Erythroblast (primary cell): ENCODE measurements around the gene RBM46.
A peak's percentile ranks its signal among the peaks of the same experiment; 100 is the strongest.
"Not testable (repeated sequence)": the region's sequence is repeated elsewhere in the genome, so short reads cannot be mapped to it uniquely, and the experiment has no call there.

Source experiments
- DNase-seq, 2 experiments: peaks; one replicate each; lab custom pipeline; 2025; lab: John Stamatoyannopoulos, UW
- GATA1 ChIP-seq: IDR thresholded peaks from 2 replicates; pipeline ENCODE4 v1.6.1; 2011; ENCODE audit warnings: low read depth, mild to moderate bottlenecking, control low read depth, low read length, moderate library complexity
- POLR2A ChIP-seq: IDR thresholded peaks from 2 replicates; pipeline ENCODE4 v1.6.1; 2011; ENCODE audit warnings: mild to moderate bottlenecking, low read length

RBM46 gene

DNA sequence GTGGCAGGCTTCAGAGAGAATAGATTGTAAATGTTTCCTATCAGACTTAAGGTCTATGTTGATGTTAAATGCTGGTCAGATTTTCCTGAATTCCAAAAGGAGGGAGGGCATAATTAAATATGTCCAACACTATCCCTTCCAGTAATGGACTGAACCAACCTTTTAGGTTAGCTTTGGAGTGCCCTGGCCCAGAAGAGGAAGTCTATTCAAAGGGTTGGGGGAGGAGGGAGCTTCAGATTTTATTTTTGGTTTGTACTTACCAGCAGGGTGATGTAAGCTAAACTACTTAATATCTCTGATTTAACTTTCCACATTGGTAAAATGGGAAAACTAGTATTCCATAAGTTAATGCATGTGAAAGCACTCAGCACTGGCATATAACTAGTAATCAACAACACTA is 91.1 kb downstream of the RBM46 start:
- DNase-seq, result no peak
- no peak for TF ChIP-seq GATA1
- TF ChIP-seq POLR2A, result no peak

DNA sequence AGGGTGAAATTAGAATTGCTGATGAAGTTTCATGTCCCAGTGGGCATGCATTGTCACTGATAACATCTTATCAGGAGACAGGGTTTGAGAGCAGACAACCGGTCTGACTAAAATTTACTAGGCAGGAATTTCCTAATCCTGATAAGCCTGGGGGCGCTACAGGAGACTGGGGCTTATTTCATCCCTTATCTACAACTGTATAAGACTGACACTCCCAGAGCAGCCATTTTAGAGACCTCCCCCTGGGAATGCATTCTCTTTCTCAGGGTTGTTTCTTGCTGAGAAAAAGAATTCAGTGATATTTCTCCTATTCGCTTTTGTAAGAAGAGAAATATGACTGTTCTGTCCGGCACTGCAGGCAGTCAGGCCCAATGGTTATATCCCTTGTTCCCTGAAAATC is 93.0 kb downstream of the RBM46 start:
- not testable (repeated sequence) for DNase-seq

DNA sequence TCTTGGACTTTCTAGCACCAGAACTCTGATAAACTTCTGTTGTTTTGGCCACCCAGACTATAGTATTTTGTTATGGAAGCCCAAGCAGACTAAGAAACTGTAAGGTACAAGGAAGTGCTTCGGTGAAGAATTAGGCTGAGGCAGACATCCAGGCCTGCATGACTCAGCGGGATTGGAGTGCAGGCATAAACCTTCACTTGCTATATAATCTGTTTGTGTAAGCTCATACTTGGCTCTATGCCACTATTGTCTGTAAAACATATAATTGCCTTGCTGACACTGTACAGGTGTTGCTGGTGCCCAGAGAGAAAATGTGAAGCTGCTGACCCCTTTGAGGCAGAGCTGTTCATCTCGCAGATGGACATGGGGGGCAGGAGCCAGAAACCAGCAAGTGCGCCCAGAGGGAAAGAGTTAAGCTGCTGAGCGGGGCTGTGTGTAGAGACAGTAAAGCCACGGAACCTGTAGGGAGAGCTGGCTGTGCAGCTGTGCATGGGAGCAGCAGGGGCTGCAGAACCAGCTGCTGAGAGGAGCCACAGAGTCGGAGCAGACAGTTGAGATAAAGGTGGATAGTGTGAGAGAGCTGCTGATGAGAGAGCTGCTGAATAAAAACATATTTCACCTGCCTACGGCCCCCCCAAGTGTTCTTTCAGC is 96.2 kb downstream of the RBM46 start:
- DNase-seq, result peak; percentile 8
- no peak for TF ChIP-seq POLR2A
- no peak for TF ChIP-seq GATA1
